Loucy (cell line): ENCODE results near the gene FAM20C.

Experiments used
- H2AFZ ChIP-seq: fragments of 200-600 bp; sonication (generic); 2 replicates; pipeline ENCODE4 v1.6.0; 2016; ENCODE audit warnings: antibody characterized with exemption, mild to moderate bottlenecking, low read length, moderate library complexity
- H3F3A ChIP-seq: fragments of 200-600 bp; 2 replicates; pipeline ENCODE4 v1.6.0; 2016; ENCODE audit warnings: antibody characterized with exemption, low read depth, mild to moderate bottlenecking
- H3K27me3 ChIP-seq: fragments of 200-600 bp; sonication (generic); 2 replicates; pipeline ENCODE4 v1.6.1; 2014; ENCODE audit warnings: low read length, mild to moderate bottlenecking; ENCODE audit not compliant: insufficient read depth, poor library complexity, severe bottlenecking
- H3K36me3 ChIP-seq: fragments of 200-600 bp; sonication (generic); 2 replicates; pipeline ENCODE4 v1.6.1; 2016; ENCODE audit warnings: low read length; ENCODE audit not compliant: insufficient read depth
- H3K4me1 ChIP-seq: fragments of 200-600 bp; sonication (generic); 2 replicates; pipeline ENCODE4 v1.5.1; 2014; ENCODE audit warnings: low read length, mild to moderate bottlenecking; ENCODE audit not compliant: insufficient read depth, poor library complexity, severe bottlenecking
- H3K4me2 ChIP-seq: fragments of 200-600 bp; sonication (generic); 2 replicates; pipeline ENCODE4 v1.6.0; 2014; ENCODE audit warnings: antibody characterized with exemption, low read length, low read depth, mild to moderate bottlenecking; ENCODE audit not compliant: poor library complexity, severe bottlenecking
- H3K4me3 ChIP-seq: fragments of 200-600 bp; sonication (generic); 2 replicates; pipeline ENCODE4 v1.5.1; 2014; ENCODE audit warnings: low read length, mild to moderate bottlenecking, mixed read lengths; ENCODE audit not compliant: poor library complexity, severe bottlenecking
- H3K79me2 ChIP-seq: fragments of 200-600 bp; sonication (generic); 2 replicates; pipeline ENCODE4 v1.6.1; 2014; ENCODE audit warnings: low read length; ENCODE audit not compliant: insufficient read depth
- H3K9ac ChIP-seq: fragments of 200-600 bp; sonication (generic); 2 replicates; pipeline ENCODE4 v1.6.0; 2014; ENCODE audit warnings: mild to moderate bottlenecking, low read depth, low read length, moderate library complexity; ENCODE audit not compliant: poor library complexity, severe bottlenecking
- H3K9me2 ChIP-seq: fragments of 200-600 bp; sonication (generic); replicated peaks from 2 replicates; pipeline ENCODE4 v1.6.1; 2016; ENCODE audit warnings: low read depth, low read length, mixed read lengths
- H3K9me3 ChIP-seq: fragments of 200-600 bp; sonication (generic); 2 replicates; pipeline ENCODE4 v1.6.1; 2014; ENCODE audit warnings: mild to moderate bottlenecking, antibody characterized with exemption, low read length, low read depth; ENCODE audit not compliant: insufficient read depth
- H4K20me1 ChIP-seq: fragments of 200-600 bp; sonication (generic); 2 replicates; pipeline ENCODE4 v1.6.0; 2014; ENCODE audit warnings: antibody characterized with exemption, low read length, mild to moderate bottlenecking; ENCODE audit not compliant: insufficient read depth, poor library complexity, severe bottlenecking
- EZH2phosphoT487 ChIP-seq: fragments of 200-600 bp; IDR thresholded peaks from 2 replicates; pipeline ENCODE4 v1.6.1; 2018; ENCODE audit warnings: antibody characterized with exemption, mild to moderate bottlenecking, moderate library complexity, borderline replicate concordance
- TF ChIP-seq, protein P1 (sequence below): fragments of 200-600 bp; sonication (generic); conservative IDR thresholded peaks from 2 replicates; pipeline ENCODE4 v1.5.1; 2014; ENCODE audit warnings: mild to moderate bottlenecking, antibody characterized with exemption, low read length

Gene FAM20C

DNA sequence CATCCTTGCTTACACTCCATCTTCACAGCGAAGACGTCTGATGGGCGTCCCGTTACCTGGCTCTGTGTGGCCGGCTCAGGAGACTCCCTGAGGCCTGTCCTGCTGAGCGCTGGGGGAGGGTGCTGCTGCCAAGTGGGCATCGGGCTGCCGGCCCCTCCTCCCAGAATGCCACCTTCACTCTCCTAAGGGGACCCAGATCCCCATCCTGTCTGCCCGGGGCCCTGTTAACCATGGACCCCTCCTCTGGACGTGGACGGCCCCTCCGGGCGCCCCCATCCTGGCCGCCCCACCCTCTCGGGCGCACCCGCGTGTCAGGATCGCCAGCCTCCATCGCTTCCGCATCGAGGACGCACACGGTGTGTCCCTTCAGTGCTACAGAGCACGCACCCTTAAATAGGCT is 90.2 kb downstream of the FAM20C start:
- H3K79me2 ChIP-seq: no peaks in the 10 kb centered on the region
- H3K4me3 ChIP-seq: no peak overlapping the region
- no peaks in the 10 kb centered on the region for H3F3A ChIP-seq
- no peak overlapping the region for H3K9ac ChIP-seq
- no peaks in the 10 kb centered on the region for H3K4me1 ChIP-seq
- H3K4me2 ChIP-seq: no peak overlapping the region
- peaks cover 38% of the 10 kb centered on the region; the same call in 1 of the 2 replicates for H3K9me3 ChIP-seq
- H3K27me3 ChIP-seq: no peaks in the 10 kb centered on the region
- no peak for TF ChIP-seq EZH2phosphoT487
- TF ChIP-seq, protein P1, sequence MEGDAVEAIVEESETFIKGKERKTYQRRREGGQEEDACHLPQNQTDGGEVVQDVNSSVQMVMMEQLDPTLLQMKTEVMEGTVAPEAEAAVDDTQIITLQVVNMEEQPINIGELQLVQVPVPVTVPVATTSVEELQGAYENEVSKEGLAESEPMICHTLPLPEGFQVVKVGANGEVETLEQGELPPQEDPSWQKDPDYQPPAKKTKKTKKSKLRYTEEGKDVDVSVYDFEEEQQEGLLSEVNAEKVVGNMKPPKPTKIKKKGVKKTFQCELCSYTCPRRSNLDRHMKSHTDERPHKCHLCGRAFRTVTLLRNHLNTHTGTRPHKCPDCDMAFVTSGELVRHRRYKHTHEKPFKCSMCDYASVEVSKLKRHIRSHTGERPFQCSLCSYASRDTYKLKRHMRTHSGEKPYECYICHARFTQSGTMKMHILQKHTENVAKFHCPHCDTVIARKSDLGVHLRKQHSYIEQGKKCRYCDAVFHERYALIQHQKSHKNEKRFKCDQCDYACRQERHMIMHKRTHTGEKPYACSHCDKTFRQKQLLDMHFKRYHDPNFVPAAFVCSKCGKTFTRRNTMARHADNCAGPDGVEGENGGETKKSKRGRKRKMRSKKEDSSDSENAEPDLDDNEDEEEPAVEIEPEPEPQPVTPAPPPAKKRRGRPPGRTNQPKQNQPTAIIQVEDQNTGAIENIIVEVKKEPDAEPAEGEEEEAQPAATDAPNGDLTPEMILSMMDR: no peak
- no peaks in the 10 kb centered on the region for H3K9me2 ChIP-seq
- H4K20me1 ChIP-seq: no peaks in the 10 kb centered on the region
- H2AFZ ChIP-seq: no peak overlapping the region
- H3K36me3 ChIP-seq: no peaks in the 10 kb centered on the region

DNA sequence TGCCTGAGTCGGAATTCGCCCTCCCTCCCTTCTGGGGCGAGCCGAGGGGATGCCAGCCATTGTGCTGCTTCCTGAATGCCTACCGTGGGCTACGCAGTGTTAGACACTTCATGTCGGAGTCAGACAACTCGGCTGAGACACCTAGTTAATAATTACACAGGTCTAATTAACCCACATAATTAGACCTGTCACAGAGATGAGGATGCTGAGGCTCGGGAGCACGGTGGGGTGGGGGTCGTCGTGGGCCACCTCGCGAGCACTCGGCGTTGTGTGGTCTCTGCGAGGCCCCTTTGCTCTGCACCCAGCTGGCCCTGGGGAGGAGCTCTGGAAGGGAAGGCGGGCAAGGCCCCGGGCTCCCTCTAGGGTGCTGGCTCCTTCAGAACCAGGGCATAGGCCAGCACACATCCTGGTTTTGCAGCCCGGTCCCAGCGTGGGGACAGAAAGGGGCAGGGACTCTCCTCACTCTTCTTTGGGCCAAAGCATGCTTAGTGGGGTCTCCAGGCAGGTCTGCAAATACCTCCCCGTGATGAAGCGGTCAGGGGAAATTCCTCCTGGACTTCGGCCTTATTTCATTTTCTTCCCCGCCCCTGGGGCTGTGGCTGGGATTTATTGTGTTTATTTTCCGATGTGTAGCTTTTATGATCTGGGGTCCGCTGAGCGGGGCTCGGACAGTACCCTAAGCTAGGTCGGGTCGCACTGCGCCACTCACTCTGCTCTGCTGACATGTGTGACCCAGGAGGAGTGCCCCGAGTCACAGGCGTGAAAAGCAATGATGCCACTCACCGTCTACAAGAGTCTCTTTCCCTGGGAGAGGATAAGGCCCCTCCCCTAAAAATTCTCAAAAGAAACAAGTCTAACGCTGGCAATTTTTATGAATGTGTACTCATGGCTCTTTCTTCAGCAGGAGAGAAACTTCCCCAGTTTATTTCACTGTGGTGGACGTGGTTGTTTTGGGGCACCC is 92.7 kb downstream of the FAM20C start:
- no peaks in the 10 kb centered on the region for H3K4me1 ChIP-seq
- H3K4me2 ChIP-seq: no peak overlapping the region
- no peaks in the 10 kb centered on the region for H3K79me2 ChIP-seq
- no peaks in the 10 kb centered on the region for H3K9me2 ChIP-seq
- TF ChIP-seq EZH2phosphoT487: no peak
- TF ChIP-seq, protein P1: no peak
- peaks cover 41% of the 10 kb centered on the region; the same call in 1 of the 2 replicates for H3K9me3 ChIP-seq
- no peaks in the 10 kb centered on the region for H4K20me1 ChIP-seq
- H3K9ac ChIP-seq: no peak overlapping the region
- H3K4me3 ChIP-seq: no peak overlapping the region
- no peaks in the 10 kb centered on the region for H3K36me3 ChIP-seq
- no peak overlapping the region for H2AFZ ChIP-seq
- no peaks in the 10 kb centered on the region for H3F3A ChIP-seq
- H3K27me3 ChIP-seq: no peaks in the 10 kb centered on the region

DNA sequence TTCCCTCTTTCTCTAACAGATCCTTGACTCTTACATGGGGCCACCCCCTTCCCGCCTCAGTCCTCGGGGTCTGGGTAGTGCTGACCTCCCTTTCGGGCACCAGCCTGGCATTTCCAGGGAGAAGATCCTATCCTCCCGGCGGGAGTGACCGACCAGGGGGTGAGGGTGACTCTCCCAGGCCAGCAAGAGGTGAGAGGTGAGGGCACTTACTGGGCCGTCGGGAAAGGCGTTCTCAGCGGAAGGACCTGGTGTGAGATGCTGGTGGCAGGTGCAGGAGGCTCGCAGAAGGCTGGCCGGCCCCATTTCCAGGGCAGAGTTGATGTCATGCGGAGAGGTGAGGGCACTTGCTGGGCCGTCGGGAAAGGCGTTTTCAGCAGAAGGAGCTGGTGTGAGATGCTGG is 93.4 kb downstream of the FAM20C start:
- Histone ChIP-seq H3K36me3 (no peaks in the 10 kb centered on the region), H3K4me2 (no peak overlapping the region), H3K4me1 (no peaks in the 10 kb centered on the region), H3F3A (no peaks in the 10 kb centered on the region), H3K4me3 (no peak overlapping the region), H3K9me2 (no peaks in the 10 kb centered on the region), H2AFZ (no peak overlapping the region), H3K9me3 (peaks cover 40% of the 10 kb centered on the region; the same call in 1 of the 2 replicates), H3K27me3 (no peaks in the 10 kb centered on the region), H3K79me2 (no peaks in the 10 kb centered on the region), H3K9ac (no peak overlapping the region), H4K20me1 (no peaks in the 10 kb centered on the region)
- TF ChIP-seq EZH2phosphoT487: no peak
- TF ChIP-seq, protein P1: no peak
